GM23248 (cell line): ENCODE results near the gene TSPEAR. TPM values are rescaled to one million over a fixed set of nuclear protein-coding genes. Genes with fewer than 3 reads are reported as not detected.

Source experiments
- DNase-seq: peaks from one replicate; pipeline ENCODE4 v3.0.0-alpha.2; 2015
- H2AFZ ChIP-seq: fragments of 200-600 bp; sonication (generic); 2 replicates; pipeline ENCODE4 v1.6.1; 2016; ENCODE audit warnings: antibody characterized with exemption
- H3F3A ChIP-seq: fragments of 200-600 bp; sonication (generic); 2 replicates; pipeline ENCODE4 v1.6.1; 2016; ENCODE audit warnings: mild to moderate bottlenecking, antibody characterized with exemption, mixed run types; ENCODE audit not compliant: insufficient read depth
- H3K27ac ChIP-seq: fragments of 200-600 bp; sonication (generic); 2 replicates; pipeline ENCODE4 v1.5.1; 2016; ENCODE audit warnings: mild to moderate bottlenecking
- H3K27me3 ChIP-seq: fragments of 200-600 bp; sonication (generic); replicated peaks from 2 replicates; pipeline ENCODE4 v1.6.1; 2016; ENCODE audit warnings: mild to moderate bottlenecking; ENCODE audit not compliant: insufficient read depth
- H3K36me3 ChIP-seq: fragments of 200-600 bp; sonication (generic); 2 replicates; pipeline ENCODE4 v1.6.1; 2016; ENCODE audit warnings: low read depth, mild to moderate bottlenecking
- H3K4me1 ChIP-seq: fragments of 200-600 bp; sonication (generic); 2 replicates; pipeline ENCODE4 v1.6.1; 2016; ENCODE audit warnings: mild to moderate bottlenecking; ENCODE audit not compliant: insufficient read depth
- H3K4me2 ChIP-seq: fragments of 200-600 bp; sonication (generic); one replicate; pipeline ENCODE4 v1.6.1; 2016; ENCODE audit warnings: mild to moderate bottlenecking; ENCODE audit not compliant: unreplicated experiment
- H3K4me3 ChIP-seq: fragments of 200-600 bp; sonication (generic); 2 replicates; pipeline ENCODE4 v1.5.1; 2016; ENCODE audit warnings: mild to moderate bottlenecking
- H3K79me2 ChIP-seq: fragments of 200-600 bp; sonication (generic); 2 replicates; pipeline ENCODE4 v1.6.1; 2016; ENCODE audit warnings: mild to moderate bottlenecking; ENCODE audit not compliant: insufficient read depth
- H3K9ac ChIP-seq: fragments of 200-600 bp; sonication (generic); 2 replicates; pipeline ENCODE4 v1.6.1; 2016; ENCODE audit warnings: mild to moderate bottlenecking
- H3K9me2 ChIP-seq: fragments of 200-600 bp; sonication (generic); 2 replicates; pipeline ENCODE4 v1.6.1; 2016; ENCODE audit warnings: mixed run types, mild to moderate bottlenecking, moderate library complexity; ENCODE audit not compliant: insufficient read depth
- H3K9me3 ChIP-seq: fragments of 200-600 bp; sonication (generic); one replicate; pipeline ENCODE4 v1.6.1; 2017; ENCODE audit warnings: low read depth
- H4K20me1 ChIP-seq: fragments of 200-600 bp; sonication (generic); 2 replicates; pipeline ENCODE4 v1.6.0; 2016; ENCODE audit not compliant: insufficient read depth
- EZH2 ChIP-seq: fragments of 200-600 bp; sonication (generic); IDR thresholded peaks from 2 replicates; pipeline ENCODE4 v1.6.1; 2018; ENCODE audit warnings: antibody characterized with exemption, mild to moderate bottlenecking; ENCODE audit not compliant: insufficient read depth, poor library complexity, severe bottlenecking
- EZH2phosphoT487 ChIP-seq: fragments of 200-600 bp; sonication (generic); IDR thresholded peaks from 2 replicates; pipeline ENCODE4 v1.6.1; 2018; ENCODE audit warnings: antibody characterized with exemption, moderate library complexity, mild to moderate bottlenecking, low read depth; ENCODE audit not compliant: insufficient read depth
- WGBS, 2 experiments: methylation state at CpG; one replicate each; pipeline ENCODE4 v1.1.6; 2015 to 2017; ENCODE audit warnings: low lambda C conversion rate in 2 of 2, low coverage in 1 of 2; ENCODE audit errors: missing lambda C conversion rate in 2 of 2; 5-methylcytosine and 5-hydroxymethylcytosine counted together
- in situ Hi-C: fragments of 300-500 bp; cut with MboI; formaldehyde crosslinking; loops from 2 replicates; pipeline ENCODE4 v1.15.0; 2020
- polyA plus RNA-seq: library from polyadenylated mRNA; unstranded; fragments of >200 nt; fragmentation: Nextera tagmentation; extraction: Ambion mirVana; gene quantifications from 2 replicates; pipeline ENCODE4 v1.2.1, GENCODE V29; 2016
- total RNA-seq: library from RNA; depleted of rRNA; stranded (reverse); fragments of >200 nt; shearing (Covaris generic); gene quantifications from 2 replicates; pipeline ENCODE4 v1.2.3, GENCODE V29; 2014

Gene TSPEAR
- total and polyA plus RNA-seq, 2 experiments from 2014 or later: not detected

DNA sequence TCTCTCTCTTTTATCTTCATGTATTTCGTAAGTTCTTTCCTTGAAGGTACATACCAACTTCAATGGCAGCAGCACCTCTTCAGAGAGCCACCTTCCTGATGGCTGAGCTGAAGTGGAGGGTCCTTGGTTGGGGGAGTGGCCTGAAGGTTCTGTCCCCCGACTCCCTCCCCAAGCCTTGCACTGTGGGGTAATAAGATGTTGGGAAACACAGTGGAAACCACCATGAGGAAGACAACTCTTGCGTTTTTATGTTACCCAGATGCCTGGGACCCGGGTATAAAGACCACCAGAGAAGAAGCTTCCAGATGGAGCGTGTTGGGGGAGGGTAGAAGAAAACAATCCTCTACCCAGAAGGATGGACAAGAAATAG lies 52.8 kb downstream of the TSPEAR start:
- peaks cover 6% of the 10 kb centered on the region for H3K27me3 ChIP-seq
- H3K4me1 ChIP-seq: no peaks in the 10 kb centered on the region
- H4K20me1 ChIP-seq: no peaks in the 10 kb centered on the region
- in situ Hi-C loops: no loop called here
- no peak overlapping the region for H3K4me3 ChIP-seq
- TF ChIP-seq EZH2: no peak
- no peak for TF ChIP-seq EZH2phosphoT487
- H3K9me3 ChIP-seq: no peaks in the 10 kb centered on the region
- H3K9me2 ChIP-seq: no peaks in the 10 kb centered on the region
- H3K9ac ChIP-seq: no peak overlapping the region
- no peaks in the 10 kb centered on the region for H3K79me2 ChIP-seq
- DNase-seq: no peak
- H3F3A ChIP-seq: no peaks in the 10 kb centered on the region
- no peak overlapping the region for H3K4me2 ChIP-seq
- no peak overlapping the region for H2AFZ ChIP-seq
- H3K36me3 ChIP-seq: no peaks in the 10 kb centered on the region
- WGBS, 2 experiments: 12 to 18% methylated on average over 5 of the region's 5 CpGs
- no peak overlapping the region for H3K27ac ChIP-seq

DNA sequence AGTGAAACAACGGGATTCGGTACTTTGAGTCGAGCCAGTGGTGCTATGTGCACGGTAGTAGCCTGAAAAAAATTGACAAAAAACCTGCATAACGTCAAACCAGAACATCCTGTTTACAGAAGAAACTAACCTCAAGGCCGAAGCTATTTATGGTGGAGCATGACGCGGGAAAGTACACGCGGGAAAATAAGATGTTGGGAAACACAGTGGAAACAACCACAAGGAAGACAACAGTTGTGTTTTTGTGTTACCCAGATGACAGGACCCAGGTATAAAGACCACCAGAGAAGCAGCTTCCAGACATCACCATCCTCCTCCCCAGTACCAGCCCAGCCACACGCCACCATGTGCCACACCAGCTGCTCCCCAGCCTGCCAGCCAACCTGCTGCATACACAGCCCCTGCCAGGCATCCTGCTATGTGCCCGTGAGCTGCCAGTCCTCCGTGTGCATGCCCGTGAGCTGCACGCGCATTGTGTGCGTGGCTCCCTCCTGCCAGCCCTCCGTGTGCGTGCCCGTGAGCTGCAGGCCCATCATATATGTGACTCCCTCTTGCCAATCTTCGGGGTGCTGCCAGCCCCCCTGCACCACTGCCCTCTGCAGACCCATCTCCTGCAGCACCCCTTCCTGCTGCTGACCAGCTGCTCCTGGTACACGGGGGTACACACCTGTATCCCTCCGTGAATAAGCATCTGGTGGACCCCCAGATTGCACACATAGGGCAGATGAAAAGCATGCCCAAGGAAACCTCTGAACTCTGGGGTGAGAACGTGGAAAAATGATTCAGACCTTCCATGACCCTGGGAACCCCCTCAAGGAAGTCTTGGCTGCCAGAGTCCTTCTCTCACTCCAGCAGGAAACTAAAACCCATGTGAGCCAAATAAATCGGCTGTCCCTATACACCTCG lies 53.5 kb downstream of the TSPEAR start, which contains the start of gene KRTAP12-3:
KRTAP12-3 (plus strand) TSS at position 298 of the 906 bp plus-strand sequence; CDS start at position 346, 48 bp downstream.
- TF ChIP-seq EZH2phosphoT487 (no peak), EZH2 (no peak)
- 46 to 47% methylated on average over 26 of the region's 26 CpGs for WGBS, 2 experiments

DNA sequence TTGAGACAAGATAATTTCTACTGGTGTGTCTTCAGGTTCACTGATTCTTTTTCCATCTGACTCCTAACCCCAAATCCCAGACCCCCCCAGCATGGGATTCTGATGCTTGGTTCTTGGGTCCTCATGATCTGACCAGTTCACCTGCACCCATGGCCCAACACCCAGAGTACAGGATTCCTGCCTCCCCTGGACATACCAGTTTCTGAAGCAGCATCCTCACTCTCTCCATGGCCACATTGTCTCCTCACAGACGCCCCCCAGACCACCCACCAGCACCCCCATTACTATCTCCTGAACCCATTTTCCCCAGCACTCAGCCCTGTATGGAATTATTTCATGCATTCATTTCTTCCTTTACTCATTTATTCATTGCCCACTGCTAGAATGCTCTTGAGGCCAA lies 54.5 kb downstream of the TSPEAR start:
- Histone ChIP-seq H2AFZ (no peak overlapping the region), H3K27ac (no peak overlapping the region), H3K9me3 (no peaks in the 10 kb centered on the region), H3K79me2 (no peaks in the 10 kb centered on the region), H3F3A (no peaks in the 10 kb centered on the region), H3K4me2 (no peak overlapping the region), H3K9me2 (no peaks in the 10 kb centered on the region), H3K27me3 (peaks cover 14% of the 10 kb centered on the region), H3K4me3 (no peak overlapping the region), H4K20me1 (no peaks in the 10 kb centered on the region), H3K36me3 (no peaks in the 10 kb centered on the region), H3K4me1 (no peaks in the 10 kb centered on the region), H3K9ac (no peak overlapping the region)
- 0 to 6% methylated on average over 1 of the region's 1 CpG for WGBS, 2 experiments
- TF ChIP-seq EZH2phosphoT487: no peak
- no peak for TF ChIP-seq EZH2
- in situ Hi-C loops: no loop called here
- DNase-seq: no peak

More for the DNA sequence above, 53.5 kb downstream of the TSPEAR start, which contains the start of gene KRTAP12-3:
- H3K79me2 ChIP-seq: no peaks in the 10 kb centered on the region
- H4K20me1 ChIP-seq: no peaks in the 10 kb centered on the region
- no peaks in the 10 kb centered on the region for H3K36me3 ChIP-seq
- no peaks in the 10 kb centered on the region for H3K9me3 ChIP-seq
- no peak for DNase-seq
- no peak within 1 kb of the TSS for H3K4me3 ChIP-seq
- H3K27ac ChIP-seq: no peak within 1 kb of the TSS
- H2AFZ ChIP-seq: no peak within 1 kb of the TSS
- in situ Hi-C loops: no loop called here
- no peaks in the 10 kb centered on the region for H3F3A ChIP-seq
- H3K9ac ChIP-seq: no peak within 1 kb of the TSS
- H3K27me3 ChIP-seq: peaks cover 11% of the 10 kb centered on the region
- no peak within 1 kb of the TSS for H3K4me2 ChIP-seq
- H3K4me1 ChIP-seq: no peaks in the 10 kb centered on the region
- no peaks in the 10 kb centered on the region for H3K9me2 ChIP-seq

DNA sequence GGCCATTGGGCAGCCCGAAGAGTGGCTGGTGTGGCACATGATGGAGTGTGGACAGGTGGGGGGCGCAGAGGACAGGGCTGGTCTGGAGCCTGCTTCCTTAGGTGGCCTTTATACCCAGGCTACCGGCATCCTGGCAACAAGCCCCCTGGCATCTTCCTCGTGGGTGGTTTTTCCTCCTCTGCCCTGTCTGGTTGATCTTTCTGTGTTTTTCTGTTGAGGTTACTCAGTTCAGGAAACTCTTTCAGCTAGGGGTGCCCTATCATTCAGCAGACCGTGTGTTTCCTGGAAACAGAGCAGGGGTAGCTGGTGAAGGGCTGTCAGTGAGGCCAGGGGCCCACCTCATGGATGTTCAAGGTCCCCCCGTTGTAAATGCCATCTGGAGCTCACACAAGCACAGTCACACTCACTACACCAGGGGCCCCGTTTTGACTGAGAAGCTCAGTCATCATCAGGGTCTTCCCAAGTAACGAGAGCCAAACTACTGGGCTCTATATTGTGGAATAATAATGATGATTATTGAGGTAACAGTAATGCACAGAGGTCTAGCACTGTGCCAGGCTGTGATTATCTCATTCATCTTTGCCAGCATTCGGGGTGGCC lies 56.7 kb downstream of the TSPEAR start, which contains the start of gene KRTAP12-4:
KRTAP12-4 (minus strand) TSS at position 84 of the 600 bp plus-strand sequence; CDS start at position 39, 45 bp downstream.
- TF ChIP-seq EZH2: no peak
- TF ChIP-seq EZH2phosphoT487: no peak

More for the DNA sequence above, 56.7 kb downstream of the TSPEAR start, which contains the start of gene KRTAP12-4:
- Histone ChIP-seq H3K27ac (no peak within 1 kb of the TSS), H3K9ac (no peak within 1 kb of the TSS), H3K79me2 (no peaks in the 10 kb centered on the region), H3K4me2 (no peak within 1 kb of the TSS), H4K20me1 (no peaks in the 10 kb centered on the region), H3K4me1 (no peaks in the 10 kb centered on the region), H3K27me3 (peaks cover 14% of the 10 kb centered on the region), H3K9me2 (no peaks in the 10 kb centered on the region), H3K4me3 (no peak within 1 kb of the TSS), H3K36me3 (no peaks in the 10 kb centered on the region), H2AFZ (no peak within 1 kb of the TSS), H3K9me3 (no peaks in the 10 kb centered on the region), H3F3A (no peaks in the 10 kb centered on the region)
- no peak for DNase-seq
- WGBS, 2 experiments: 24 to 35% methylated on average over 8 to 9 of the region's 9 CpGs
- in situ Hi-C loops: no loop called here
